C4-2B (cell line): ENCODE measurements around the gene DST.

Source experiments
- ZFX ChIP-seq: fragments of 450-650 bp; IDR thresholded peaks from 2 replicates; pipeline ENCODE4 v1.6.1; 2017
- TF ChIP-seq, protein P1 (sequence below): fragments of 450-650 bp; conservative IDR thresholded peaks from 2 replicates; pipeline ENCODE4 v1.5.1; 2017; ENCODE audit warnings: mild to moderate bottlenecking

DNA sequence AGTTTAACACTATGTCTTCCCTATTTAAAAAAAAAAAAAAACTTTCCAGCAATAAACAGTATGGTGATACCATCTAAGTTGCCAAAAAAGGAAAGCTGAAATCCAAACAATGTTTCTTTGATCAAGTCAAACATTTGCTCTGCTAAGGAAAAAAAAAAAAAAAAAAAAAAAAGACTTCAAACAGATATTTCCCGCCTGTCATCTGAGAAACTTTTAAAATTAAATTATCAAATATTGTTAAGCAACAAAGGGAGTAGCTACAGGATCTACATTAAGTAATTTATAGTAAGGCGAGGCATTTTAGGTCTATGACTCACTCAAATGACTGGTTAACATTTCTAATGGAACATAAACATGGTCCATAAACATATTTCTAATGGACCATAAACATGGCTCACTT is 121.2 kb downstream of the DST start:
- TF ChIP-seq, protein P1, sequence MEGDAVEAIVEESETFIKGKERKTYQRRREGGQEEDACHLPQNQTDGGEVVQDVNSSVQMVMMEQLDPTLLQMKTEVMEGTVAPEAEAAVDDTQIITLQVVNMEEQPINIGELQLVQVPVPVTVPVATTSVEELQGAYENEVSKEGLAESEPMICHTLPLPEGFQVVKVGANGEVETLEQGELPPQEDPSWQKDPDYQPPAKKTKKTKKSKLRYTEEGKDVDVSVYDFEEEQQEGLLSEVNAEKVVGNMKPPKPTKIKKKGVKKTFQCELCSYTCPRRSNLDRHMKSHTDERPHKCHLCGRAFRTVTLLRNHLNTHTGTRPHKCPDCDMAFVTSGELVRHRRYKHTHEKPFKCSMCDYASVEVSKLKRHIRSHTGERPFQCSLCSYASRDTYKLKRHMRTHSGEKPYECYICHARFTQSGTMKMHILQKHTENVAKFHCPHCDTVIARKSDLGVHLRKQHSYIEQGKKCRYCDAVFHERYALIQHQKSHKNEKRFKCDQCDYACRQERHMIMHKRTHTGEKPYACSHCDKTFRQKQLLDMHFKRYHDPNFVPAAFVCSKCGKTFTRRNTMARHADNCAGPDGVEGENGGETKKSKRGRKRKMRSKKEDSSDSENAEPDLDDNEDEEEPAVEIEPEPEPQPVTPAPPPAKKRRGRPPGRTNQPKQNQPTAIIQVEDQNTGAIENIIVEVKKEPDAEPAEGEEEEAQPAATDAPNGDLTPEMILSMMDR, result no peak
- TF ChIP-seq ZFX, result no peak
